Measurements from ENCODE around the gene SUSD3. TPM values are rescaled to one million over a fixed set of nuclear protein-coding genes. Genes with fewer than 3 reads are reported as not detected.
A peak's percentile ranks its signal among the peaks of the same experiment; 100 is the strongest.

The SUSD3 gene
- polyA plus RNA-seq, 3 donors: 10.5 to 24.6 (median 15.7) TPM

- intact Hi-C loops (cut with micrococcal nuclease): loop anchor here (5.0 to 10.0 kb wide), 6 partner anchors 54 to 474 kb away; partner anchors contain the start of genes BICD2 (in 2 of the 2), FAM120A (in 2 of the 2) and FAM120AOS (in 2 of the 2)
- Histone ChIP-seq H4K20me1 (ENCODE audit: insufficient read depth, low read length) (no peaks in the 10 kb centered on the region), H3K79me2 (ENCODE audit: insufficient read depth, low read length) (peaks cover under 1% of the 10 kb centered on the region), H3K27me3 (ENCODE audit: control insufficient read depth in 2 of 2, insufficient read depth in 2 of 2, low read length in 2 of 2) (no peaks in the 10 kb centered on the region), H3K4me2 (replicated peaks; ENCODE audit: extremely low read depth, low read length, poor library complexity, severe bottlenecking) (no peak overlapping the region), H3K9ac (ENCODE audit: insufficient read depth, low read length, poor library complexity, severe bottlenecking) (no peak overlapping the region), H3K4me3 (replicated peaks in 1 of 3; ENCODE audit: low read depth in 2 of 3, low read length in 3 of 3) (no peak overlapping the region), H3K9me3 (replicated peaks in 1 of 2; ENCODE audit: control insufficient read depth in 1 of 2, insufficient read depth in 1 of 2, low read length in 2 of 2) (peaks cover 7 to 13% of the 10 kb centered on the region in 2 donors), H3K27ac (ENCODE audit: low read depth in 1 of 2, low read length in 2 of 2) (peak overlapping the region in 1 of 2 donors; percentile 37), H3K36me3 (replicated peaks in 1 of 2; ENCODE audit: control insufficient read depth in 1 of 2, insufficient read depth in 2 of 2, low read length in 2 of 2) (peaks cover 0 to under 1% of the 10 kb centered on the region in 2 donors), H3K4me1 (ENCODE audit: control insufficient read depth in 1 of 2, insufficient read depth in 2 of 2, low read length in 2 of 2) (peaks cover 38 to 47% of the 10 kb centered on the region in 2 donors), H2AFZ (ENCODE audit: insufficient read depth, low read depth, low read length, poor library complexity, severe bottlenecking) (no peak overlapping the region)
- peaks cover 10 to 21% (median 16%) of the 10 kb centered on the region in 7 donors for H3K9me3 Mint-ChIP-seq
- peak overlapping the region in 5 of 7 donors; percentile 51 to 99 (median 68) for H3K27ac Mint-ChIP-seq
- H3K36me3 Mint-ChIP-seq: peaks cover 27 to 30% of the 10 kb centered on the region in 2 donors
- no peak overlapping the region for H3K4me3 Mint-ChIP-seq
- DNase-seq: no peak
- peaks cover 0 to 2% (median 2%) of the 10 kb centered on the region in 3 donors for H3K27me3 Mint-ChIP-seq (ENCODE audit: low read depth in 3 of 3)
- no peak for TF ChIP-seq CTCF (IDR thresholded peaks at IDR 0.05)
- H3K4me1 Mint-ChIP-seq: peaks cover 47% of the 10 kb centered on the region
- 100% methylated on average over 1 of the region's 4 CpGs for WGBS (ENCODE audit: insufficient coverage)
Measured at GRCh38 chr9:93091056-93091452, 32.6 kb downstream of the SUSD3 start.

- no peak for TF ChIP-seq CTCF (IDR thresholded peaks at IDR 0.05)
- Mint-ChIP-seq H3K36me3 (peaks cover 24 to 26% of the 10 kb centered on the region in 2 donors), H3K27me3 (ENCODE audit: low read depth in 3 of 3) (peaks cover 0 to 2% (median 2%) of the 10 kb centered on the region in 3 donors), H3K27ac (peak overlapping the region; percentile 50 to 99 (median 66)), H3K4me1 (peaks cover 45% of the 10 kb centered on the region), H3K4me3 (no peak overlapping the region), H3K9me3 (peaks cover 9 to 21% (median 15%) of the 10 kb centered on the region in 7 donors)
- Histone ChIP-seq H3K4me2 (replicated peaks; ENCODE audit: extremely low read depth, low read length, poor library complexity, severe bottlenecking) (no peak overlapping the region), H3K27me3 (ENCODE audit: control insufficient read depth in 2 of 2, insufficient read depth in 2 of 2, low read length in 2 of 2) (no peaks in the 10 kb centered on the region), H3K4me3 (replicated peaks in 1 of 3; ENCODE audit: low read depth in 2 of 3, low read length in 3 of 3) (no peak overlapping the region), H2AFZ (ENCODE audit: insufficient read depth, low read depth, low read length, poor library complexity, severe bottlenecking) (no peak overlapping the region), H3K9me3 (replicated peaks in 1 of 2; ENCODE audit: control insufficient read depth in 1 of 2, insufficient read depth in 1 of 2, low read length in 2 of 2) (peaks cover 7 to 13% of the 10 kb centered on the region in 2 donors), H3K4me1 (ENCODE audit: control insufficient read depth in 1 of 2, insufficient read depth in 2 of 2, low read length in 2 of 2) (peaks cover 38 to 46% of the 10 kb centered on the region in 2 donors), H3K36me3 (replicated peaks in 1 of 2; ENCODE audit: control insufficient read depth in 1 of 2, insufficient read depth in 2 of 2, low read length in 2 of 2) (no peaks in the 10 kb centered on the region), H3K79me2 (ENCODE audit: insufficient read depth, low read length) (peaks cover 6% of the 10 kb centered on the region), H4K20me1 (ENCODE audit: insufficient read depth, low read length) (peaks cover 4% of the 10 kb centered on the region), H3K27ac (ENCODE audit: low read depth in 1 of 2, low read length in 2 of 2) (peak overlapping the region in 1 of 2 donors; percentile 37), H3K9ac (ENCODE audit: insufficient read depth, low read length, poor library complexity, severe bottlenecking) (no peak overlapping the region)
- no CpG with 5 or more reads among the region's 3 CpGs for WGBS (ENCODE audit: insufficient coverage)
- DNase-seq: peak; percentile 69 to 85 (median 81)
- intact Hi-C loops (cut with micrococcal nuclease): loop anchor here (5.0 to 10.0 kb wide), 6 partner anchors 54 to 473 kb away; partner anchors contain the start of genes BICD2 (in 2 of the 2), FAM120A (in 2 of the 2) and FAM120AOS (in 2 of the 2)
Measured at GRCh38 chr9:93091453-93092081, 33.1 kb downstream of the SUSD3 start.
